Middle frontal gyrus (tissue), 1 donor: ENCODE measurements around the gene MARCHF2.
"Not testable (repeated sequence)": the region's sequence is repeated elsewhere in the genome, so short reads cannot be mapped to it uniquely, and the experiment has no call there.

ENCODE experiments used
- DNase-seq: peaks from one replicate; pipeline ENCODE4 v3.0.0-alpha.2; 2015; ENCODE audit warnings: low spot score; ENCODE audit errors: extremely low spot score

MARCHF2 gene

GRCh38 chr19:8412783-8413628 lies at the start of gene MARCHF2:
MARCHF2 (plus strand) TSS chr19:8413305; CDS start chr19:8421841, 8,536 bp downstream.
- DNase-seq = peak; percentile 96

- DNase-seq = no peak
Observed at GRCh38 chr19:8363803-8364771, 49.0 kb upstream of the MARCHF2 start, which contains the start of gene ANGPTL4. ANGPTL4 (plus strand) TSS chr19:8364155; CDS start chr19:8364322, 167 bp downstream.

GRCh38 chr19:8366121-8366581 lies 47.0 kb upstream of the MARCHF2 start:
- DNase-seq = no peak

GRCh38 chr19:8366961-8367326 lies 46.2 kb upstream of the MARCHF2 start:
- DNase-seq = no peak

- no peak for DNase-seq
Observed at GRCh38 chr19:8367327-8368001, 45.6 kb upstream of the MARCHF2 start.

GRCh38 chr19:8370176-8371010 lies 42.7 kb upstream of the MARCHF2 start:
- DNase-seq = no peak

- no peak for DNase-seq
Observed at GRCh38 chr19:8371011-8371804, 41.9 kb upstream of the MARCHF2 start.

GRCh38 chr19:8373867-8374813 lies 39.0 kb upstream of the MARCHF2 start:
- no peak for DNase-seq

GRCh38 chr19:8375766-8376165 lies 37.3 kb upstream of the MARCHF2 start:
- not testable (repeated sequence) for DNase-seq

- not testable (repeated sequence) for DNase-seq
Observed at GRCh38 chr19:8376373-8376974, 36.6 kb upstream of the MARCHF2 start.

- no peak for DNase-seq
Observed at GRCh38 chr19:8377598-8377997, 35.5 kb upstream of the MARCHF2 start.

GRCh38 chr19:8379156-8379891 lies 33.8 kb upstream of the MARCHF2 start:
- DNase-seq = not testable (repeated sequence)

- not testable (repeated sequence) for DNase-seq
Observed at GRCh38 chr19:8384569-8384968, 28.5 kb upstream of the MARCHF2 start.

GRCh38 chr19:8385103-8385502 lies 28.0 kb upstream of the MARCHF2 start:
- DNase-seq = not testable (repeated sequence)

GRCh38 chr19:8385566-8385965 lies 27.5 kb upstream of the MARCHF2 start:
- not testable (repeated sequence) for DNase-seq

GRCh38 chr19:8386419-8386818 lies 26.7 kb upstream of the MARCHF2 start:
- not testable (repeated sequence) for DNase-seq

- DNase-seq = no peak
Observed at GRCh38 chr19:8386990-8387389, 26.1 kb upstream of the MARCHF2 start.
